CD4-positive, alpha-beta memory T cell (primary cell): Measurements from ENCODE around the gene TRIB2. TPM values are rescaled to one million over a fixed set of nuclear protein-coding genes. Genes with fewer than 3 reads are reported as not detected.

ENCODE experiments used
- CTCF ChIA-PET: fragments of 350-600 bp; sonication (Branson Sonifier 250); formaldehyde crosslinking; loops from one replicate; lab custom pipeline; 2021; ENCODE audit warnings: inconsistent platforms; ENCODE audit not compliant: partially characterized antibody; lab: Charles Lee
- POLR2A ChIA-PET: fragments of 350-600 bp; sonication (Branson Sonifier 250); formaldehyde crosslinking; loops from one replicate; lab custom pipeline; 2021; ENCODE audit not compliant: partially characterized antibody; lab: Charles Lee
- DNase-seq, 5 donors: peaks; one replicate each; pipeline versions ENCODE4 v3.0.0 to v3.0.0-alpha.2; 2020 to 2022; ENCODE audit warnings: mixed read lengths in 1 of 5
- H3K27ac ChIP-seq: one replicate; pipeline ENCODE4 v1.7.0; 2013; ENCODE audit warnings: low read depth, low read length
- H3K27me3 ChIP-seq: 2 replicates; pipeline ENCODE4 v1.7.0; 2013; ENCODE audit warnings: mild to moderate bottlenecking, low read length, moderate library complexity; ENCODE audit not compliant: insufficient read depth
- H3K36me3 ChIP-seq: 2 replicates; pipeline ENCODE4 v1.7.0; 2013; ENCODE audit warnings: mild to moderate bottlenecking, low read length, moderate library complexity; ENCODE audit not compliant: insufficient read depth
- H3K4me1 ChIP-seq: 2 replicates; pipeline ENCODE4 v1.7.0; 2013; ENCODE audit warnings: mild to moderate bottlenecking, low read length, moderate library complexity; ENCODE audit not compliant: insufficient read depth
- H3K4me3 ChIP-seq, 2 donors: one replicate each; pipeline ENCODE4 v1.7.0; 2013; ENCODE audit warnings: low read length in 2 of 2, mild to moderate bottlenecking in 1 of 2
- H3K9me3 ChIP-seq, 2 donors: one replicate each; pipeline ENCODE4 v1.7.0; 2013; ENCODE audit warnings: low read length in 2 of 2, control low read depth in 1 of 2; ENCODE audit not compliant: control insufficient read depth in 1 of 2
- H3K27ac Mint-ChIP-seq, 7 donors: one replicate each; pipeline ENCODE4 v1.8.0; 2020 to 2021; ENCODE audit warnings: mixed read lengths in 7 of 7, mild to moderate bottlenecking in 6 of 7, inconsistent platforms in 3 of 7, moderate library complexity in 3 of 7
- H3K27me3 Mint-ChIP-seq, 2 donors: one replicate each; pipeline ENCODE4 v1.8.0; 2020 to 2021; ENCODE audit warnings: mixed read lengths in 2 of 2
- H3K36me3 Mint-ChIP-seq, 2 donors: one replicate each; pipeline ENCODE4 v1.8.0; 2020 to 2021; ENCODE audit warnings: mixed read lengths in 2 of 2, inconsistent platforms in 1 of 2, mild to moderate bottlenecking in 1 of 2
- H3K4me1 Mint-ChIP-seq, 4 donors: one replicate each; pipeline ENCODE4 v1.8.0; 2020 to 2021; ENCODE audit warnings: mixed read lengths in 4 of 4, mild to moderate bottlenecking in 1 of 4
- H3K4me3 Mint-ChIP-seq, 8 donors: one replicate each; pipeline ENCODE4 v1.8.0; 2020 to 2021; ENCODE audit warnings: mixed read lengths in 8 of 8, mild to moderate bottlenecking in 7 of 8, moderate library complexity in 6 of 8, inconsistent platforms in 3 of 8
- H3K9me3 Mint-ChIP-seq, 8 donors: one replicate each; pipeline ENCODE4 v1.8.0; 2020 to 2021; ENCODE audit warnings: mixed read lengths in 8 of 8, mild to moderate bottlenecking in 5 of 8, inconsistent platforms in 3 of 8, moderate library complexity in 1 of 8
- intact Hi-C: fragments of 100-400 bp; cut with micrococcal nuclease; formaldehyde crosslinking; loops from one replicate; pipeline ENCODE4 v1.15.1; 2023
- polyA plus RNA-seq, 2 donors: library from polyadenylated mRNA; unstranded; fragments of 300-500 nt; fragmentation: Illumina TruSeq; gene quantifications; one replicate each; pipeline ENCODE4 v1.2.3, GENCODE V29; 2021
- total RNA-seq, 2 experiments: library from RNA; stranded (reverse); gene quantifications; one replicate each; pipeline ENCODE4 v1.2.3, GENCODE V29; 2021

The TRIB2 gene
- total and polyA plus RNA-seq, 4 experiments from 2014 or later, result 73.8 to 126 (median 101) TPM

- Histone ChIP-seq H3K27me3 (no peaks in the 10 kb centered on the region), H3K4me3 (no peak overlapping the region), H3K4me1 (no peaks in the 10 kb centered on the region), H3K9me3 (no peaks in the 10 kb centered on the region), H3K36me3 (no peaks in the 10 kb centered on the region), H3K27ac (no peak overlapping the region)
- DNase-seq, result no peak
- no peaks in the 10 kb centered on the region for H3K36me3 Mint-ChIP-seq
- H3K27me3 Mint-ChIP-seq, result peaks cover 0 to 1% of the 10 kb centered on the region in 2 donors
- intact Hi-C loops, result no loop called here
- no peak overlapping the region for H3K4me3 Mint-ChIP-seq
- no peak overlapping the region for H3K27ac Mint-ChIP-seq
- ChIA-PET POLR2A (no interaction called here), CTCF (no interaction called here)
- no peaks in the 10 kb centered on the region for H3K4me1 Mint-ChIP-seq
- H3K9me3 Mint-ChIP-seq, result peaks cover 0 to 4% (median 0%) of the 10 kb centered on the region in 8 donors
These were observed 33.6 kb downstream of the TRIB2 start for GRCh38 chr2:12750166-12750905.

GRCh38 chr2:12754643-12755042 lies 37.9 kb downstream of the TRIB2 start:
- Mint-ChIP-seq H3K27me3 (peaks cover 0 to 2% of the 10 kb centered on the region in 2 donors), H3K27ac (no peak overlapping the region), H3K9me3 (no peaks in the 10 kb centered on the region), H3K36me3 (no peaks in the 10 kb centered on the region), H3K4me1 (no peaks in the 10 kb centered on the region), H3K4me3 (no peak overlapping the region)
- no peaks in the 10 kb centered on the region for H3K27me3 ChIP-seq
- no peaks in the 10 kb centered on the region for H3K36me3 ChIP-seq
- intact Hi-C loops, result no loop called here
- H3K9me3 ChIP-seq, result no peaks in the 10 kb centered on the region
- no peak overlapping the region for H3K4me3 ChIP-seq
- DNase-seq, result no peak
- ChIA-PET CTCF (interaction anchor here (1.8 kb wide), 1 partner anchor 25 kb away, joined by 4 read pairs; no protein-coding TSS in a partner anchor), POLR2A (no interaction called here)
- H3K4me1 ChIP-seq, result no peaks in the 10 kb centered on the region
- H3K27ac ChIP-seq, result no peak overlapping the region

GRCh38 chr2:12755384-12755783 lies 38.6 kb downstream of the TRIB2 start:
- Mint-ChIP-seq H3K9me3 (no peaks in the 10 kb centered on the region), H3K36me3 (no peaks in the 10 kb centered on the region), H3K27me3 (peaks cover 0 to 2% of the 10 kb centered on the region in 2 donors), H3K4me1 (peaks cover under 1 to 2% (median 2%) of the 10 kb centered on the region in 4 donors), H3K4me3 (no peak overlapping the region), H3K27ac (no peak overlapping the region)
- CTCF ChIA-PET, result interaction anchor here (1.1 to 1.2 kb wide), 2 partner anchors 176 to 252 kb away, joined by 3 to 4 read pairs; no protein-coding TSS in a partner anchor
- POLR2A ChIA-PET, result no interaction called here
- H3K9me3 ChIP-seq, result no peaks in the 10 kb centered on the region
- H3K27ac ChIP-seq, result no peak overlapping the region
- intact Hi-C loops, result no loop called here
- no peak overlapping the region for H3K4me3 ChIP-seq
- H3K36me3 ChIP-seq, result no peaks in the 10 kb centered on the region
- H3K27me3 ChIP-seq, result no peaks in the 10 kb centered on the region
- H3K4me1 ChIP-seq, result no peaks in the 10 kb centered on the region
- no peak for DNase-seq

- Mint-ChIP-seq H3K36me3 (no peaks in the 10 kb centered on the region), H3K4me1 (peaks cover 11 to 15% (median 13%) of the 10 kb centered on the region in 4 donors), H3K9me3 (peaks cover 0 to 4% (median 2%) of the 10 kb centered on the region in 8 donors), H3K4me3 (no peak overlapping the region), H3K27ac (no peak overlapping the region), H3K27me3 (peaks cover 0 to 2% of the 10 kb centered on the region in 2 donors)
- Histone ChIP-seq H3K9me3 (no peaks in the 10 kb centered on the region), H3K36me3 (no peaks in the 10 kb centered on the region), H3K27me3 (no peaks in the 10 kb centered on the region), H3K27ac (no peak overlapping the region), H3K4me3 (no peak overlapping the region), H3K4me1 (peaks cover 11% of the 10 kb centered on the region)
- intact Hi-C loops, result no loop called here
- no peak for DNase-seq
- POLR2A ChIA-PET, result interaction anchor here (1.1 kb wide), 1 partner anchor 100 kb away, joined by 3 read pairs; no protein-coding TSS in a partner anchor
- CTCF ChIA-PET, result interaction anchor here (1.1 kb wide), 1 partner anchor 248 kb away, joined by 4 read pairs; no protein-coding TSS in a partner anchor
These were observed 42.5 kb downstream of the TRIB2 start for GRCh38 chr2:12759248-12759647.

GRCh38 chr2:12761104-12761503 lies 44.4 kb downstream of the TRIB2 start:
- intact Hi-C loops, result no loop called here
- Histone ChIP-seq H3K36me3 (no peaks in the 10 kb centered on the region), H3K4me1 (peaks cover 11% of the 10 kb centered on the region), H3K4me3 (no peak overlapping the region), H3K27ac (no peak overlapping the region), H3K9me3 (no peaks in the 10 kb centered on the region), H3K27me3 (no peaks in the 10 kb centered on the region)
- ChIA-PET POLR2A (interaction anchor here (0.6 to 0.9 kb wide), 2 partner anchors 33 to 169 kb away, joined by 3 read pairs; no protein-coding TSS in a partner anchor), CTCF (interaction anchor here (1.0 to 1.9 kb wide), 2 partner anchors 32 to 170 kb away, joined by 3 to 6 read pairs; no protein-coding TSS in a partner anchor)
- H3K4me1 Mint-ChIP-seq, result peaks cover 11 to 15% (median 13%) of the 10 kb centered on the region in 4 donors
- H3K36me3 Mint-ChIP-seq, result no peaks in the 10 kb centered on the region
- DNase-seq, result peak in 4 of 5 donors; percentile 7 to 27 (median 15)
- H3K9me3 Mint-ChIP-seq, result peaks cover 3 to 11% (median 5%) of the 10 kb centered on the region in 8 donors
- no peaks in the 10 kb centered on the region for H3K27me3 Mint-ChIP-seq
- H3K4me3 Mint-ChIP-seq, result peak overlapping the region in 6 of 8 donors; percentile 39 to 79 (median 52)
- peak overlapping the region in 3 of 7 donors; percentile 9 to 51 (median 37) for H3K27ac Mint-ChIP-seq

GRCh38 chr2:12762337-12762736 lies 45.6 kb downstream of the TRIB2 start:
- no peak for DNase-seq
- H3K27me3 ChIP-seq, result no peaks in the 10 kb centered on the region
- ChIA-PET POLR2A (interaction anchor here (1.2 kb wide), 1 partner anchor 34 kb away, joined by 4 read pairs; no protein-coding TSS in a partner anchor), CTCF (no interaction called here)
- intact Hi-C loops, result no loop called here
- H3K9me3 ChIP-seq, result no peaks in the 10 kb centered on the region
- H3K4me1 Mint-ChIP-seq, result peaks cover 11 to 15% (median 13%) of the 10 kb centered on the region in 4 donors
- no peak overlapping the region for H3K4me3 ChIP-seq
- no peaks in the 10 kb centered on the region for H3K27me3 Mint-ChIP-seq
- no peaks in the 10 kb centered on the region for H3K36me3 Mint-ChIP-seq
- no peak overlapping the region for H3K4me3 Mint-ChIP-seq
- H3K9me3 Mint-ChIP-seq, result peaks cover 3 to 11% (median 5%) of the 10 kb centered on the region in 8 donors
- H3K4me1 ChIP-seq, result peaks cover 11% of the 10 kb centered on the region
- no peak overlapping the region for H3K27ac ChIP-seq
- no peaks in the 10 kb centered on the region for H3K36me3 ChIP-seq
- no peak overlapping the region for H3K27ac Mint-ChIP-seq

GRCh38 chr2:12762976-12763375 lies 46.2 kb downstream of the TRIB2 start:
- H3K27ac Mint-ChIP-seq, result no peak overlapping the region
- H3K36me3 ChIP-seq, result no peaks in the 10 kb centered on the region
- peaks cover 11% of the 10 kb centered on the region for H3K4me1 ChIP-seq
- H3K4me1 Mint-ChIP-seq, result peaks cover 11 to 15% (median 13%) of the 10 kb centered on the region in 4 donors
- H3K4me3 Mint-ChIP-seq, result no peak overlapping the region
- H3K27me3 Mint-ChIP-seq, result no peaks in the 10 kb centered on the region
- intact Hi-C loops, result no loop called here
- H3K9me3 Mint-ChIP-seq, result peaks cover 3 to 11% (median 5%) of the 10 kb centered on the region in 8 donors
- ChIA-PET POLR2A (interaction anchor here (1.2 kb wide), 1 partner anchor 34 kb away, joined by 4 read pairs; no protein-coding TSS in a partner anchor), CTCF (no interaction called here)
- H3K9me3 ChIP-seq, result no peaks in the 10 kb centered on the region
- H3K4me3 ChIP-seq, result no peak overlapping the region
- no peak for DNase-seq
- H3K36me3 Mint-ChIP-seq, result no peaks in the 10 kb centered on the region
- H3K27ac ChIP-seq, result no peak overlapping the region
- no peaks in the 10 kb centered on the region for H3K27me3 ChIP-seq
